NCI-H446 (cell line): ENCODE data around the gene IFT57.

Source experiments
- DNase-seq, 2 experiments: peaks; one replicate each; lab custom pipeline; 2025; lab: John Stamatoyannopoulos, UW

The IFT57 gene

DNA sequence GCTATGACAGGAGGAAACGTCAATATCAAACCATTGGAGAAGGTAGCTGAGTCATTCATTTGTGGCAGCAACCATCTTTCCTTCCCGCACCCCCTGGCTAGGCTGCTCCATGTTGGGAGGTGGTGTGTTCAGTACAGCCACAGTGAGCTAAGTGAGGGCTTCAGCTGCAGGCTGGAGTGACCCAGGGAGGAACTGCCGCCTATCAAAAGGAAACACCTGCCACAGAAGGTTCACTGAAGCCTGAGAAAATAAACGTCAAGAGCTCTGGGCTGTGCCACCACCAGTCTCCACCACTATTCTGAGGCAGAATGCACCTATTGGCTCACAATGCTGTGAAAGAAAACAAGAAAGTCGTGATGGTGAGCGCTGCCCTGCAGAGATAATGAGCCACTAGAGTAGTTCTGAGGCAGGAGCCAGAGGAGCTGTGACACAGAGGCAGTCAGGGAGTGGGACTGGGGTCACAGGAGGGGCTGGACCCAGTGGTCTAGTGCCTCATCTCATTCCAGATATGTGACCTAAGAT is 96.6 kb downstream of the IFT57 start:
- no peak for DNase-seq

DNA sequence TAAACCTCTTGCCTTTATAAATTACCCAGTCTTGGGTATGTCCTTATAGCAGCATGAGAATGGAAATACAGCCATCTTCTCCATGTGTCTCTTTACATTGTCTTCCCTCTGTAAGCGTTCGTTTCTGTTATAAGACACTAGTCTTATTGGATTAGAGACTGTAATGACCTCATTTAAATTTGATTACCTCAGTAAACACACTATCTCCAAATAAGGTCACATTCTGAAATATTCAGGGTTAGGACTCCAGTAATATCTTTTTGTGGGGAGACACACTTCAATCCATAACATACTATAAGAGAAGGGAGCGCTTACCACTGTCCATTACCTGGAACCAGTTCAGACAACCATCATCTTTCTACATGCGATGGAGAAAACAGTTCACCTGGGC is 97.1 kb downstream of the IFT57 start:
- DNase-seq: no peak

DNA sequence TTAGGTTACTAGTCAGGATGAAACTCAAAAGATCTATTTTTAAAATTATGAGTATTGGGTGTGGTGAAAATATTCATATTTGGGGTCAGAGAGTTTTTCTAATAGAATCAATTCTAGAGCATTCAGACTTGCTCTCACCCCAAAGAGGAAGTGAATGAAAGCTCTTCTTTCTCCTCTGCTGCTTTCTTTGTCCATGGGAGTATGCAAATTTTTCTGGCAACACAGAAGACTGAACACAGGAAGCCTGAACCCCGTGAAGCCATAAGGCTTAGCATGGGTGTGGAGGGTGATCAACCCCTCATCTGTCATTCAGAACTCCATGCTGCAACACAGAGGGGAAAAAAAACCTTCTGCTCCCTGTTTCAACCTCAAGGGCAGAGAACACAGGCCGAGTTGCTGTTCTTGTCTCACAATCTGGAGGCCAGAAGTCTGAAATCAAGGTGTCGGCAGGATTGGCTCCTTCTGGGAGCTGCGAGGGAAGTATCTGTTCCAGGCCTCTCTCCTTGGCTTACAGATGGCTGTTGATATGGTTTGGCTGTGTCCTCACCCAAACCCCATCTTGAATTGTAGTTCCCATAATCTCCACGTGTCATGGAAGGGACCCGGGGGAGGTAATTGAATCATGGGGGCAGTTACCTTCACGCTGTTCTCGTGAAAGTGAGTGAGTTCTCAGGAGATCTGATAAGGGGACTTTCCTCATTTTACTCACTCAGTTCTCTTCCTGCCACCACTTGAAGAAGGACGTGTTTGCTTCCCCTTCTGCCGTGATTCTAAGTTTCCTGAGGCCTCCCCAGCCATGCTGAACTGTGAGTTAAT is 97.7 kb downstream of the IFT57 start:
- DNase-seq: no peak

DNA sequence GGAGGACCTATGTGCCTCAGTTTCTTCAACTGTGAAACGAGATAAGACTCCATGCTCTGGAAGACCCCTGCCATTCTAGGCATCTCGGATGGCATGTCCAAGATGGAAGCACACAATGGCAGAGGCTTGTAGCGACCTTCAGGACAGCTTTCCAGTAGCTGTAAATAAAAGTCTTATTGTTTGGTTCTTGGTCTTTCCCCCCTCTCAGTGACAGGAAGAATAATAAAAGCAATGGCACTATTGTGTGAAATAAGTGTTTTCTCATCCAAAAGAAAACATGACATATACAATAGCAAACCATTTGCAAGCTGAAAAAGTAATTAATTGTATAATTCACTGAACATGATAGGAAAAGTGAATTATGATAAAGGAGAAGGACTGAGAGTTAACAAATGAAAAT is 98.9 kb downstream of the IFT57 start:
- no peak for DNase-seq

DNA sequence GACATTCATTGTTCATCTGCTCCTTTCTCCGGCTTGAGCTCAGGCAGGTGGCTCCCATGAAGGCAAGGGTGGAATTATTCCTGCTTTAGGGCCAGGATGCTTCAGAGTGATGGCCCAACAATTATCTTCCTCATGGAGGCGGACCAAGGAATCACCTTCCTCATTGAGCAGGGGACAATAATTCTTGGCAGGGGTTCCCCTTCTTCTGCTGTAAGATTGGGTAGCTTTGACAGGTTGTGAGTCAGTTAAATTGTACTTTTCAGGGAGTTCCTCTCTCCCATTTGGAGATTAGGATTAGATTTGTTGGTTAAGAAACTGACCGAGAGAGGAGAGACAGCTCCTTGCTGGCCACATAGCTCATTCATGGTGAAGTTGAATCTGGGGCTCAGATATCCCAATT is 99.9 kb downstream of the IFT57 start:
- no peak for DNase-seq

DNA sequence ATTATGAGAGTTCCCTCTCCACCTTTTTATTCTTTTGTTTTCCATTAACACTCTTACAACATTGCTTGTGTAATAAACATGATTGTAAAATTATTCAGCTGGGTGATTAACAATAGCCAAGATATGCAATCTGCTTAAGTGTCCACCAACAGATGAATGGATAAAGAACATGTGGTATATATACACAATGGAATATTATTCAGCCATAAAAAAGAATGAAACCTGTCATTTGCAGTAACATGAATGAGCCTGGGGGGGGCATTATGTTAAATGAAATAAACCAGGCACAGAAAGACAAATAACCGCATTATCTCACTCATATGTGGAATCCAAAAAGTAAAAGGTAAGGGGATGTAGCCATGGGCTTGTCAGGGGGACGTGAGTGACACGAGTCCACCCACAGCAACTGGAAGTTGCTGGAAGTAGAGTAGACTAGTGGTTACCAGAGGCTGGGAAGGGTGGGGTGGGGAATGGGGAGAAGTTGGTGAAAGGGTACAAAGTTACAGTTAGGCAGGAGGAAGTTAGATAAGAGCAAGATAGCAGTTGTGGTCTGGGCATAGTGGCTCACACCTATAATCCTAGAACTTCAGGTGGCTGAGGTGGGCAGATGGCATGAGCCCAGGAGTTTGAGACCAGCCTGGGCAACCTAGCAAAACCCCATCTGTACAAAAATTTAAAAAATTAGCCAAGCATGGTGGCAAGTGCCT is 102.7 kb downstream of the IFT57 start:
- no peak for DNase-seq

DNA sequence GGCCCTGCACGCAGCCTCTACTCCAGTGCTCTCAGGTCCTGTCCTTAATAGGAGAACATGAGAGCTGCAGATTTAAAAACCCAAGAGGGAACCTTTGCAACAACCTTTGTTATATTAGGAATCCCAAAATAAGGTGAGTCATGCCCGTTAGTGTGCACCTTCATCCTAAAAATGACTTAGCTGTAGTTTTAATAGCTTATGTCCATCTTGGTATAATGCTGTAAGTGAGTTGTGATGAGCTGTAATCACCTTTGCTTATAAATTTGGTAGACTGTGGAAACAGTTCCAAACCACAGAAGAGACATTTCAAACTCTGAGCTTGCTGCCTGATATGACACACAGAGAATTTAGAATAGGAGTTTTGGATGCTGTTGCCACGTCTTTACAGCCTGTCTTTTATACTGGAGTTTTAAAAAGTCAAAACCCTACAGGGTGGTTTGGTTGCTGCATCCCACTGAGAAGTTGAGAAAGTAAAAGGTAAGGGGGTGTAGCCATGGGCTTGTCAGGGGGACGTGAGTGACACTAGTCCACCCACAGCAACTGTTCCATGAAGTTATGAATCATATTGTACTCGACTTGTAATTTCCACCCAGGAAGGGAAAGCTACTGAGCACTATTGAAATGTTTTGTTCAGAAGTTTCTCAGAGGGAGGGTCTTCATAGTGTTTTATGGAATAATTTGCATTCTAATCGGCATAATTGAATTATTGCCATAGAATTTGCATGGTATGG is 104.0 kb downstream of the IFT57 start:
- DNase-seq: no peak

DNA sequence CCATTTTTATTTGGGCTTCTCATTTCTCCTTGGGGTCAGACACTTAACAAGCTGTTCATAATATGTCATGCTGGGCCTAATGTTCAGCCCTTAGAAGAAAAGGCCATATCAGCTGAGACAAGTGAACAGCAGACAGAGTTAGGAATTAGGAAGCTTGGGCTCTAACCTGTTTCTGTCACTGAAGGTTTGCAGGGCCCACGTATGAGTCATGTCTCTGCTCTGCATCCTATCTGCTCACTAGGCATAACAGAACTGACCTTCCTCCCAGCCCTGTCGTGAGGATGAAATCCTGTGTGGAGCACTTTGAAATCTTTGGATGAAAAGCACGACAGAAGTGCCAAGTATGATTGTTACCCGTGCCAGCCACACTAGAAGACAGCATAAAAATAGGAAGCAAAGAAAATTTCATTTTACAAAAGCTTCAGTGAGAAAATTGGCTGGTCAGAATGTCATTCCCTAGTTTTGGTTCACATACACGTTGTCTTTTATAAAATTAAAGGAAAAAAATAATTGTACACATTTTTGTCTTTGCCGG is 104.9 kb downstream of the IFT57 start:
- DNase-seq: no peak

DNA sequence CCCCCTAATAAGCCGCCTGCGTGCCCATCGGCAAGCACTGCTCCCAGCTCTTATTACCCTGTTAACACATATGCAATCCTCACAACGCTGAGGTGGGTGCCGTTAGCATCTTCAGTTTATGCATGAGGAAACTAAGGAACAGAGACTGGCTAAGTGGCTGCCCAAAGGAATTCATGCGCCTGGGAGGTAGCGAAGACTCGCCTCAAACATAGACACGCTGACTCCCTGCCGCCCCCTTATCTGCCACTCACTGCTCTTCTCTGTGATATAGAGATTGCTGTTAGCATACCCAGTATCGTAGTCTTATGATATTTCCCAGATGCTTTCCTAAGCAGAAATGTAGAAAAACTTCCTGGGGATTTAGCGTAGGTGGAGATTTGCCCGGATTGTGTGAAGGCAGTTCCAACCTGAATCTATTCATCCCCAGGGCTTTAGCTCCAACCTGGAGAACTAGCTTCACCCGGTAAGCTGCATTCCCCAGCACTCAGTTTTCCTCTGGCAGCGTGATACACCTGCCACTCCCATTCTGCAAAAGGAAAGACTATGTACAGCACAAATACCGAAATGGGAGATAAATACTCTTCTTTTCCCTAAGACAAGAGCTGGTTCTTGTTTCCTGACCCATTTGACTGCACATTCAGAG is 107.7 kb downstream of the IFT57 start:
- DNase-seq: no peak

DNA sequence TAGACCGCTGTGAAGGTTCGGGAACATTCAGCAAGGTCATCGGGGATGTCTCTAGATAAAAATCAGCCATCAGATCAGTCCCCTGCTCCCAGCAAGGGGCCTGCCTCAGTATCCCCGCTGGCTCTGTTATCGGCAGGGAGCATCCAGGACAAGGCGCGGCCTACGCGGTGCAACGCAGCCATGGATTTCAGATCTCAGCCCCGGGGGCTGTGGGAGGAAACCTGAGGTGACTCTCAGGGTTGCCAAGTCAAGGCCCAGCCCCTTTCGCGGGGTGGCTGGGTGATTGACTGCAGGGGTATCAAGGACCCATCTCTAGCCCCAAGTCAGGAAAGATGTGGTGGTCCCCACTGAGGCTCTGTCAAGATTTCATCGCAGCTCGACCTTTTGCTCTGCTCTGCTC is 108.2 kb downstream of the IFT57 start:
- no peak for DNase-seq

DNA sequence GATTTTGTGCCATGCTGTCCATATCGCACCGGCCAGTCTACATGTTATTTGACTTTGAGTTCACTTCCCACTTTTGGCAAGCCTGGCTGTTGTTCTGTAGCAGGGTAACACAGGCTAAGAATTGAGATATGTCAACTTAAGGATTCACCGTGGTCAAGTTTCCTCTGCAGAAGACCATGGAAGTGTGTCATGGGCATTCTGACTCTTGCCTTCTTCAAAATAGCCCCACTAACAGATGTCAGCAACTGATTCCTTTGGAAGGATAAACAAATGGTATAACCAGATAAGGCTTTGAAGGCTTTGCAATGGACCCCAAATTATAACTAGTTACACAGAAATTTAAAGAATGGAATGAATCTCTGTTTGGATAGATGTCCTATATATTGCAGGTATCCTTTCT is 111.3 kb downstream of the IFT57 start:
- no peak for DNase-seq
